GM12878 (cell line): ENCODE measurements around the gene NFATC1. TPM values are rescaled to one million over a fixed set of nuclear protein-coding genes. Genes with fewer than 3 reads are reported as not detected.

ENCODE experiments used
- ATAC-seq: fragments of 200-7000 bp; cut with Tn5 transposase; 3 replicates; pipeline ENCODE4 v1.9.1; 2020; ENCODE audit warnings: mild to moderate bottlenecking, moderate library complexity
- Bru-seq: library from RNA; stranded (reverse); fragments of 400-500 nt; gene quantifications from one replicate; lab custom pipeline; 2021; lab: Mats Ljungman, UMichigan
- BruChase-seq, 2 experiments: library from RNA; stranded (reverse); fragments of 400-500 nt; gene quantifications; one replicate each; lab custom pipeline; 2021; lab: Mats Ljungman, UMichigan
- BruUV-seq: library from RNA; stranded (reverse); fragments of 400-500 nt; replicated peaks from 2 replicates; lab custom pipeline; 2021; lab: Mats Ljungman, UMichigan
- CTCF ChIA-PET: fragments of 300-600 bp; sonication (Branson Sonifier 250); formaldehyde crosslinking; extraction: SDS; loops from one replicate; lab custom pipeline; 2021; ENCODE audit warnings: inconsistent platforms; lab: Yijun Ruan, JAX
- POLR2A ChIA-PET: fragments of 350-600 bp; formaldehyde crosslinking; extraction: SDS; loops from one replicate; lab custom pipeline; 2021; ENCODE audit warnings: inconsistent platforms; lab: Charles Lee
- RAD21 ChIA-PET: fragments of 300-600 bp; sonication (Branson Sonifier 250); formaldehyde crosslinking; loops from one replicate; lab custom pipeline; 2023; ENCODE audit warnings: antibody characterized with exemption; ENCODE audit not compliant: unreplicated experiment; lab: Charles Lee
- SMC1A ChIA-PET: fragments of 300-600 bp; sonication (Branson Sonifier 250); formaldehyde crosslinking; loops from one replicate; lab custom pipeline; 2023; ENCODE audit not compliant: unreplicated experiment, uncharacterized antibody; lab: Charles Lee
- DNase-seq: peaks from one replicate; pipeline ENCODE4 v3.0.0-alpha.2; 2011; ENCODE audit warnings: low read depth, low spot score
- FAIRE-seq: peaks from 3 replicates; lab custom pipeline; 2011; peaks lifted over from hg19 to GRCh38; lab: Jason Lieb, UNC
- H2AFZ ChIP-seq: 2 replicates; pipeline ENCODE4 v1.6.0; 2011; ENCODE audit warnings: low read depth, low read length, control low read depth; ENCODE audit not compliant: control insufficient read depth
- H3K27ac ChIP-seq: 2 replicates; pipeline ENCODE4 v1.5.1; 2011; ENCODE audit warnings: control low read depth; ENCODE audit not compliant: control insufficient read depth, insufficient read depth
- H3K27me3 ChIP-seq, 2 experiments: replicated peaks in 1 of 2; 2 replicates each; pipeline versions ENCODE4 v1.6.0 to v1.6.1; 2011; ENCODE audit warnings: low read length in 1 of 2; ENCODE audit not compliant: control insufficient read depth in 2 of 2, insufficient read depth in 2 of 2
- H3K36me3 ChIP-seq, 2 experiments: 2 replicates each; pipeline ENCODE4 v1.5.1; 2011; ENCODE audit warnings: low read length in 1 of 2; ENCODE audit not compliant: control insufficient read depth in 2 of 2, insufficient read depth in 2 of 2
- H3K4me1 ChIP-seq: 2 replicates; pipeline ENCODE4 v1.6.1; 2011; ENCODE audit warnings: mild to moderate bottlenecking, low read length, moderate library complexity, mixed read lengths; ENCODE audit not compliant: control insufficient read depth, insufficient read depth
- H3K4me2 ChIP-seq: 2 replicates; pipeline ENCODE4 v1.6.0; 2011; ENCODE audit warnings: control low read depth; ENCODE audit not compliant: control insufficient read depth, insufficient read depth
- H3K4me3 ChIP-seq: fragments of 200-600 bp; sonication (generic); 2 replicates; pipeline ENCODE4 v1.5.1; 2016
- H3K79me2 ChIP-seq: 2 replicates; pipeline ENCODE4 v1.6.0; 2011; ENCODE audit warnings: low read length; ENCODE audit not compliant: control insufficient read depth, insufficient read depth
- H3K9ac ChIP-seq: 2 replicates; pipeline ENCODE4 v1.8.0; 2011; ENCODE audit warnings: low read length, control low read depth, mixed read lengths; ENCODE audit not compliant: control insufficient read depth, insufficient read depth
- H3K9me3 ChIP-seq: replicated peaks from 3 replicates; pipeline ENCODE4 v1.5.1; 2011; ENCODE audit warnings: mild to moderate bottlenecking, low read length; ENCODE audit not compliant: control insufficient read depth, insufficient read depth
- H4K20me1 ChIP-seq: 2 replicates; pipeline ENCODE4 v1.6.0; 2011; ENCODE audit not compliant: control insufficient read depth, insufficient read depth
- CBX5 ChIP-seq: sonication (generic); IDR thresholded peaks from 2 replicates; pipeline ENCODE4 v1.6.1; 2016; ENCODE audit warnings: low read depth, moderate library complexity, mild to moderate bottlenecking, inconsistent platforms
- E2F8 ChIP-seq: fragments of 450-650 bp; IDR thresholded peaks from 2 replicates; pipeline ENCODE4 v1.6.1; 2018; ENCODE audit warnings: mild to moderate bottlenecking, low read depth, moderate library complexity; ENCODE audit not compliant: partially characterized antibody
- EGR1 ChIP-seq, 2 experiments: IDR thresholded peaks; 1 replicate in 1 of 2; 2 replicates in 1 of 2; pipeline ENCODE4 v1.6.1; 2011 to 2012; ENCODE audit warnings: low read depth in 2 of 2, low read length in 2 of 2, borderline replicate concordance in 1 of 2, mild to moderate bottlenecking in 1 of 2, moderate library complexity in 1 of 2
- GABPA ChIP-seq: IDR thresholded peaks from 2 replicates; pipeline ENCODE4 v1.6.1; 2014; ENCODE audit warnings: antibody characterized with exemption, low read depth, mild to moderate bottlenecking, inconsistent platforms
- GATAD2B ChIP-seq: fragments of 450-650 bp; conservative IDR thresholded peaks from 2 replicates; pipeline ENCODE4 v1.6.1; 2017; ENCODE audit warnings: low read depth, mild to moderate bottlenecking, moderate library complexity
- IKZF1 ChIP-seq: fragments of 450-650 bp; conservative IDR thresholded peaks from 2 replicates; pipeline ENCODE4 v1.6.1; 2017; ENCODE audit warnings: antibody characterized with exemption, mild to moderate bottlenecking
- IRF5 ChIP-seq: fragments of 450-650 bp; IDR thresholded peaks from 2 replicates; pipeline ENCODE4 v1.6.1; 2017; ENCODE audit warnings: borderline replicate concordance
- NR2F1 ChIP-seq: fragments of 450-650 bp; conservative IDR thresholded peaks from 2 replicates; pipeline ENCODE4 v1.6.1; 2017; ENCODE audit warnings: mild to moderate bottlenecking
- POLR2A ChIP-seq: IDR thresholded peaks from 2 replicates; pipeline ENCODE4 v1.6.1; 2011; ENCODE audit warnings: low read depth, mild to moderate bottlenecking, low read length
- RELB ChIP-seq: fragments of 450-650 bp; IDR thresholded peaks from 2 replicates; pipeline ENCODE4 v1.6.1; 2017; ENCODE audit warnings: low read depth, mild to moderate bottlenecking, moderate library complexity
- STAT3 ChIP-seq: IDR thresholded peaks from 2 replicates; pipeline ENCODE4 v1.6.1; 2011; ENCODE audit warnings: low read depth, low read length, improper control_type of control experiment
- SUZ12 ChIP-seq: fragments of 200-600 bp; sonication (generic); IDR thresholded peaks from one replicate; pipeline ENCODE4 v1.6.1; 2018; ENCODE audit warnings: antibody characterized with exemption, mild to moderate bottlenecking; ENCODE audit not compliant: unreplicated experiment
- WGBS: methylation state at CpG from one replicate; pipeline ENCODE4 v1.1.6; 2016; ENCODE audit warnings: low lambda C conversion rate; ENCODE audit not compliant: insufficient replicate concordance, insufficient coverage; ENCODE audit errors: missing lambda C conversion rate; 5-methylcytosine and 5-hydroxymethylcytosine counted together
- in situ Hi-C: fragments of 300-500 bp; cut with MboI; formaldehyde crosslinking; loops from 9 replicates; pipeline ENCODE4 v1.14.3; 2018; ENCODE audit warnings: mixed read lengths
- intact Hi-C: fragments of 100-400 bp; cut with micrococcal nuclease; formaldehyde crosslinking; loops from one replicate; pipeline ENCODE4 v1.14.2; 2022; ENCODE audit not compliant: unreplicated experiment
- long read RNA-seq, 2 experiments: library from polyadenylated mRNA; unstranded; transcript quantifications; one replicate each; pipeline ENCODE4 v2.0.0, GENCODE V29; 2019 to 2020
- polyA minus RNA-seq, 3 experiments: library from RNA; depleted of rRNA, polyadenylated mRNA; stranded (reverse); fragments of >200 nt; gene quantifications; 2 replicates each; pipeline ENCODE4 v1.2.3, GENCODE V29; 2011
- polyA plus RNA-seq, 11 experiments: library from polyadenylated mRNA; depleted of rRNA in 4 of 11; unstranded in 6 of 11; stranded (reverse) in 5 of 11; fragments of >200 nt; fragmentation: Nextera tagmentation in 4 of 11; fragmentation: Illumina TruSeq in 1 of 11; extraction: Ambion mirVana in 4 of 11; extraction: Trizol in 1 of 11; gene quantifications; 1 replicate in 1 of 11; 2 replicates in 10 of 11; pipeline versions ENCODE4 v1.2.1 to v1.2.3, GENCODE V29; 2011 to 2016; ENCODE audit warnings: inconsistent platforms in 2 of 11, missing spikeins in 2 of 11, low read depth in 1 of 11
- total RNA-seq, 4 experiments: library from RNA; depleted of rRNA in 3 of 4; stranded (reverse); fragments of >200 nt in 3 of 4; fragmentation: Illumina TruSeq in 1 of 4; extraction: Trizol in 1 of 4; gene quantifications; 2 replicates each; pipeline versions ENCODE4 v1.2.1 to v1.2.3, GENCODE V29; 2013 to 2021

Gene NFATC1
- 57.2 and 65.1 TPM in 2 replicates for total RNA-seq (2013; cell fraction: nucleolus; rRNA removed)
- 6.4 and 6.7 TPM in 2 replicates for total RNA-seq (2014; rRNA removed)
- total RNA-seq (2014; rRNA removed; fragmentation: Illumina TruSeq; extraction: Trizol), result 2.4 and 3.6 TPM in 2 replicates
- 17.5 and 20.8 TPM in 2 replicates for total RNA-seq (2021)
- 9.8 TPM for polyA plus RNA-seq (2011; ENCODE audit: low read depth)
- polyA plus RNA-seq (2011; rRNA removed), result 0.99 and 2.9 TPM in 2 replicates
- polyA plus RNA-seq (2011; cell fraction: cytosol; rRNA removed), result 3.3 and 4.5 TPM in 2 replicates
- 10.7 and 13.4 TPM in 2 replicates for polyA plus RNA-seq (2011; cell fraction: nucleus; rRNA removed)
- polyA plus RNA-seq (2012), result 14.9 and 19.6 TPM in 2 replicates
- polyA plus RNA-seq (2014; fragmentation: Illumina TruSeq; extraction: Trizol), result 3.1 and 4.7 TPM in 2 replicates
- polyA plus RNA-seq (2014; fragmentation: Nextera tagmentation; extraction: Ambion mirVana), result 1 to 10 TPM in 1 of 2 experiments, under 1 TPM in 1; 0.84 to 2.6 TPM
- 8.4 and 9.9 TPM in 2 replicates for polyA plus RNA-seq (2014; rRNA removed)
- polyA plus RNA-seq (2016; fragmentation: Nextera tagmentation; extraction: Ambion mirVana), result 1 to 10 TPM; 5.4 to 6.8 TPM
- polyA minus RNA-seq (2011; rRNA and poly(A)+ RNA removed), result 3.4 and 7.4 TPM in 2 replicates
- 7.1 TPM in 2 replicates for polyA minus RNA-seq (2011; cell fraction: cytosol; rRNA and poly(A)+ RNA removed)
- 10.3 and 14.7 TPM in 2 replicates for polyA minus RNA-seq (2011; cell fraction: nucleus; rRNA and poly(A)+ RNA removed)
- Bru-seq, nascent RNA, result percentile 63 among the genes with signal in this experiment
- BruChase-seq, experiment 1, labeled RNA remaining after a 6-hour chase, result percentile 57 among the genes with signal in this experiment
- BruChase-seq, experiment 2, labeled RNA remaining after a 2-hour chase, result percentile 56 among the genes with signal in this experiment
- long read RNA-seq, experiment 1, full-length matches to known transcripts, result 4 of 7 reads
- long read RNA-seq, experiment 1, partial matches to known transcripts, result 2 of 7 reads
- long read RNA-seq, experiment 1, other reads (novel, unspliced or antisense), result 1 of 7 reads
- long read RNA-seq, experiment 2, partial matches to known transcripts, result 7 of 11 reads
- long read RNA-seq, experiment 2, other reads (novel, unspliced or antisense), result 4 of 11 reads

GRCh38 chr18:79395761-79396404 is at the start of gene NFATC1:
Gene NFATC1 (plus strand): TSS chr18:79395930. CDS start chr18:79396225, 295 bp downstream.
- WGBS, result under 1% methylated on average over 49 of the region's 91 CpGs
- no peak within 1 kb of the TSS for H3K27ac ChIP-seq
- POLR2A ChIA-PET, result interaction anchor here (1.2 to 1.5 kb wide), 2 partner anchors 10 to 128 kb away, joined by 5 to 9 read pairs; no protein-coding TSS in a partner anchor
- H3K4me3 ChIP-seq, result peak within 1 kb of the TSS; percentile 32; the same call in 1 of the 2 replicates
- no peaks in the 10 kb centered on the region for H3K36me3 ChIP-seq
- no peak within 1 kb of the TSS; the same call in 1 of the 2 replicates for H3K9ac ChIP-seq
- peaks cover 16% of the 10 kb centered on the region for H3K4me1 ChIP-seq
- no peak for FAIRE-seq
- no peaks in the 10 kb centered on the region for H3K79me2 ChIP-seq
- peak within 1 kb of the TSS; percentile 75 for H3K4me2 ChIP-seq
- in situ Hi-C loops (loop anchor here (10.0 kb wide), 1 partner anchor 559 kb away; the partner anchor contains the start of gene SLC66A2), intact Hi-C loops (loop anchor here (5.0 kb wide), 2 partner anchors 71 to 131 kb away; no protein-coding TSS in a partner anchor)
- H3K9me3 ChIP-seq, result no peaks in the 10 kb centered on the region
- no peaks in the 10 kb centered on the region for H4K20me1 ChIP-seq
- CTCF ChIA-PET, result interaction anchor here (0.7 to 3.7 kb wide), 8 partner anchors 16 to 248 kb away, joined by 3 to 31 read pairs (median 6); no protein-coding TSS in a partner anchor
- peak; percentile 6 for ATAC-seq
- BruUV-seq, result no TSS peak
- peak within 1 kb of the TSS; percentile 12; the same call in 1 of the 2 replicates for H2AFZ ChIP-seq
- RAD21 ChIA-PET, result interaction anchor here (0.7 to 4.4 kb wide), 11 partner anchors 10 to 247 kb away, joined by 3 to 38 read pairs (median 7); no protein-coding TSS in a partner anchor
- DNase-seq, result no peak
- H3K27me3 ChIP-seq, result peaks cover 2 to 21% of the 10 kb centered on the region in 2 experiments; a peak in 3 of 4 replicates
- SMC1A ChIA-PET, result interaction anchor here (0.7 to 4.3 kb wide), 6 partner anchors 10 to 554 kb away, joined by 3 to 22 read pairs (median 4); no protein-coding TSS in a partner anchor
- TF ChIP-seq IRF5 (no peak), EGR1 (IDR thresholded peaks at IDR 0.05; ENCODE audit: borderline replicate concordance in 1 of 2, low read depth in 2 of 2, low read length in 2 of 2) (peak in 1 of 2 experiments; percentile 47; a peak in 1 of 3 replicates), SUZ12 (no peak), IKZF1 (peak; percentile 53), POLR2A (peak; percentile 58), NR2F1 (0 out of 2 replicates have a peak, but pooled peaks have one; percentile 18), GATAD2B (peak; percentile 71), STAT3 (no peak), CBX5 (no peak), RELB (no peak), E2F8 (no peak), GABPA (no peak)
